HFF-Myc (cell line): ENCODE results near the gene CAMK2N2.

Experiments used
- DNase-seq: peaks from one replicate; pipeline ENCODE4 v3.0.0-alpha.2; 2011; ENCODE audit warnings: low read depth; ENCODE audit errors: extremely low read depth
- H3K4me3 ChIP-seq: replicated peaks from 2 replicates; pipeline ENCODE4 v1.5.1; 2011; ENCODE audit warnings: low read depth, mild to moderate bottlenecking, control low read depth, low read length
- TF ChIP-seq, protein P1 (sequence below): IDR thresholded peaks from 2 replicates; pipeline ENCODE4 v1.5.1; 2012; ENCODE audit warnings: mild to moderate bottlenecking, low read depth, low read length, control low read depth; ENCODE audit errors: missing control alignments

CAMK2N2 gene

DNA sequence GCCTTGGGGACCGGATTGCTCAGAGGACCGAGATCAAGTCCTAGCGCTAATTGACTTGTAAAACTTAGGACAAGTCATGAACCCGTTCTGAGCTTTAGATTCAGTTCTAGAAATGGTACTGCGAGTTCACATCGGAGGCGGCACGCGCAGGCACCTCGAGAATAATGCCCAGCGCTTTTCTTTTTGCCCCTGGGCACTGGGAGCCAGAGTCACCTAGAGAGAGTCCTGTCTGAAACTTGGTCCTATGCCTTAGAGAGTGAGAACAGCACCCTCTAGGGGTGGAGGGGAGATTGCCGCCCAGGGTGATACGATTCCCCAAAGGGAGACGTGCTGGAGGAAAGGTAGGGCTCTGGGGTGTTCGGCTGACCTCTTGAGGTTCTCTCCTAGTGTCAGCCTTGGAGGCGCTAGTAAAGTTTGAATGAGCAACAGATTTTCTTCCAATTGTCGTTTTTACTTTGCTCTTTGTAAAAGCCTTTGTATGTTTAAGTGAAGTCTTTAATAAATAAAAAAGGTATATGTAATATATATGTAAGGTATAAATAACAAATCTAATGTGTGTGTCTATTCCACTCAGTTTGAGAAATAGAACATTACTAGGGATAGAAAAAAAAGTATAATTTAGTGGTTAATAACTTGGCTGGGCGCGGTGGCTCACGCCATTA, 11.1 kb downstream of the CAMK2N2 start:
- TF ChIP-seq, protein P1, sequence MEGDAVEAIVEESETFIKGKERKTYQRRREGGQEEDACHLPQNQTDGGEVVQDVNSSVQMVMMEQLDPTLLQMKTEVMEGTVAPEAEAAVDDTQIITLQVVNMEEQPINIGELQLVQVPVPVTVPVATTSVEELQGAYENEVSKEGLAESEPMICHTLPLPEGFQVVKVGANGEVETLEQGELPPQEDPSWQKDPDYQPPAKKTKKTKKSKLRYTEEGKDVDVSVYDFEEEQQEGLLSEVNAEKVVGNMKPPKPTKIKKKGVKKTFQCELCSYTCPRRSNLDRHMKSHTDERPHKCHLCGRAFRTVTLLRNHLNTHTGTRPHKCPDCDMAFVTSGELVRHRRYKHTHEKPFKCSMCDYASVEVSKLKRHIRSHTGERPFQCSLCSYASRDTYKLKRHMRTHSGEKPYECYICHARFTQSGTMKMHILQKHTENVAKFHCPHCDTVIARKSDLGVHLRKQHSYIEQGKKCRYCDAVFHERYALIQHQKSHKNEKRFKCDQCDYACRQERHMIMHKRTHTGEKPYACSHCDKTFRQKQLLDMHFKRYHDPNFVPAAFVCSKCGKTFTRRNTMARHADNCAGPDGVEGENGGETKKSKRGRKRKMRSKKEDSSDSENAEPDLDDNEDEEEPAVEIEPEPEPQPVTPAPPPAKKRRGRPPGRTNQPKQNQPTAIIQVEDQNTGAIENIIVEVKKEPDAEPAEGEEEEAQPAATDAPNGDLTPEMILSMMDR: peak; percentile 97

DNA sequence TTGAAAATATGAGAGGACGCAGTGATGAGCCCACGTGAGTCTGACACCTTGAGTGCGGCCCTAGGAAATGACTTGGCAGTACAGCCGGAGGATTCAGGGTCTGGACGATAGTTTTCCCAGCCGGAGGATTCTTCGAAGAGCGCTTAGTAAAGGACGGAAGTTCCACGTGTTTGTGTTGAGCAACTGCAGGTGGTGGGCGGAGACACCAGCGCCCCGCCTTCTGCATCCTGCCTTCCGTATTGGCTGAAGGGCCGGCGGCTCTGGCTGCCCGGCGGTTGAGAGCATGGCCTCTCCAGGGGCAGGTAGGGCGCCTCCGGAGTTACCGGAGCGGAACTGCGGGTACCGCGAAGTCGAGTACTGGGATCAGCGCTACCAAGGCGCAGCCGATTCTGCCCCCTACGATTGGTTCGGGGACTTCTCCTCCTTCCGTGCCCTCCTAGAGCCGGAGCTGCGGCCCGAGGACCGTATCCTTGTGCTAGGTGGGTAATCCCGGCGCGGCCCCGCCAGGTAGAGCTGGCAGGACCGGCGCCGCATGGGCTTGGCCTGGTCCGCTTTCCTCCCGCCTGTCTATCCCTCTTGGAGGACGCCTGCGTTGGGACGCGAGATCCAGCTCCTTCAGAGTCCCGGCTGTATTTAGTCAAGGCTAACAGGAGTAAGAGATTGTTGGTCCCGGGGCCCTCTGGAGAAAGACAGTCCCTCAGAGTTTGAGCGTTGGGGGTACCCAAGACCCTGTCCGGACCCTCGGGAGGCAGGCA, 11.8 kb downstream of the CAMK2N2 start, which contains the start of gene EEF1AKMT4:
Gene EEF1AKMT4, plus strand, starts transcription at position 261 of the 755 bp plus-strand sequence. Its CDS starts 23 bp downstream, at position 284.
- peak; percentile 97 for DNase-seq
- TF ChIP-seq, protein P1: peak; percentile 42
- H3K4me3 ChIP-seq: peak within 1 kb of the TSS; percentile 99

More for the DNA sequence above, 11.1 kb downstream of the CAMK2N2 start:
- DNase-seq: peak; percentile 84
- peak overlapping the region; percentile 99 for H3K4me3 ChIP-seq

DNA sequence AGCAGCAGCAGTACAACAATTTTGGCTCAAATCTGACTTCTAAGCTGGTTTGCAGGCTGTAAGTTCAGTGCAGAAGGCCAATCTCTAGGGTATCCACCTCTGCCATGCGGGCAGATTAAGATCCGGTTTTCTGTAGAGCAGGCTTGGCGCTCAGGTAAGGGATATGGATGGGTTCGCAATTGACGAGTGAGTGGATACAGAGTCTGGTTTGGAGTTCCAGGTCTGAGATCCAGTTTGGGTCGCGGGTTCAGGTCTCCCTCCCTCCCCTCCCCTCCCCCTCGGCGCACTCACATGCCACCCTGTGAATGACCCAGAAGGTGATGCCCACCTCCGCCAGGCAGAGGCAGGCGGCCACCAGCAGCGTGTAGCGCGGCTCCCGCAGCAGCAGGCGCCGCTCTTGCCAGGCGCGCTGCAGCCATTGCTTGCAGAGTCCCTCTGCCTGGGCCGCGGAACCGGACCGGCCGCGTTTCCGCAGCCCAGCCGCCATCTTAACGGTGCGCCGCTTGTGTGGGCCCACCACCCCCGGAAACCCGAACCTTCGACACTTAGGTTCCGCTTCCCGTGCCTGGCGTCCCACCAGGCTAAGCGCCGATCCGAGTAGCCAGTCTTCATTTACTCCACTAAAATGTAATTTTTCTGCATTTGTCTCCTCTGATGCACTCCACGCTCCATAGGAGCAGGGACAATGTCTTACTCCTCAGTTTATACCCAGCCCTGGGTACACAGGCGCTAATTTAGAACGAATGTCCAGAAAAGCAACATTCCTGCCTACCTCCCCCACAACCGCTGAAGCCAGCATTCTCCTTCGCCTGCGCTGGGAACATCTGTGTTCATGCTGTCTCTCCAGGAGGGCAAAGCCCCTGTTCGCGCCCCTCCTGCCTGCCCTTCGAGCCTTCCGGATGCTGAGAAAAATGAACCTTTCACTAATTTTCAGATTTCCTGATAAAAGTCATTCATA, 12.6 kb downstream of the CAMK2N2 start, which contains the start of gene ALG3:
Gene ALG3, minus strand, starts transcription at position 509 of the 958 bp plus-strand sequence. Its CDS starts 22 bp downstream, at position 487.
- TF ChIP-seq, protein P1: no peak
- no peak for DNase-seq
- peak within 1 kb of the TSS; percentile 99 for H3K4me3 ChIP-seq

- no peak for DNase-seq
- TF ChIP-seq, protein P1: no peak
- no peak overlapping the region for H3K4me3 ChIP-seq
Measured at GRCh38 chr3:184242297-184242685, 19.1 kb downstream of the CAMK2N2 start.

DNA sequence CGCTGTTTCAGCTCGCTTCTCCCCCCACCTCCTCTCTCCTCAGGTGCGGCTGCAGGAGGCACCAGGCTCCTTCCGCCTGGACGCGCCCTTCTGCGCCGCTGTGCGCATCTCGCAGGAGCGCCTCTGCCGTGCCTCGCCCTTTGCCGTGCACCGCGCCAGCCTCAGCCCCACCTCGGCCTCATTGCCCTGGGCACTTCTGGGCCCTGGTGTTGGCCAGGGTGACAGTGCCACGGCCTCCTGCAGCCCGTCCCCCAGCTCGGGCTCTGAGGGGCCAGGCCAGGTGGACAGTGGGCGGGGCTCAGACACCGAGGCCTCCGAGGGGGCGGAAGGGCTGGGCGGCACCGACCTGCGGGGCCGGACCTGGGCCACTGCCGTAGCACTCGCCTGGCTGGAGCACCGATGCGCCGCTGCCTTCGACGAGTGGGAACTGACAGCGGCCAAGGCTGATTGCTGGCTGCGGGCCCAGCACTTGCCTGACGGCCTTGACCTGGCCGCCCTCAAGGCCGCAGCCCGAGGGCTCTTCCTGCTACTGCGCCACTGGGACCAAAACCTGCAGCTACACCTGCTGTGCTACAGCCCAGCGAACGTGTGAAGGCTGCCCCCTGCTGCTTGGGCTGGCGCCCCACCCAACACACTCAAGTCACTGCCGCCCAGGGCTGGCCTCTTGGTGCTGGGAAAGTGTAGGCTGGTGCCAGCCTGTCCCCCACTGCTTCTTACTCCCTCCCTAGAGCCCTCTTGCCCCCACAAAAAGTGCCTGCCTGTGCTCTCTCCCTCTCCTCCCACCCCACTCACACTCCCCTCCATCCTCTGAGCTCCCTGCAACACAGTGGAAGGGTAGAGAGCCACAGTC, 19.7 kb downstream of the CAMK2N2 start:
- TF ChIP-seq, protein P1: peak; percentile 46
- H3K4me3 ChIP-seq: no peak overlapping the region
- no peak for DNase-seq

DNA sequence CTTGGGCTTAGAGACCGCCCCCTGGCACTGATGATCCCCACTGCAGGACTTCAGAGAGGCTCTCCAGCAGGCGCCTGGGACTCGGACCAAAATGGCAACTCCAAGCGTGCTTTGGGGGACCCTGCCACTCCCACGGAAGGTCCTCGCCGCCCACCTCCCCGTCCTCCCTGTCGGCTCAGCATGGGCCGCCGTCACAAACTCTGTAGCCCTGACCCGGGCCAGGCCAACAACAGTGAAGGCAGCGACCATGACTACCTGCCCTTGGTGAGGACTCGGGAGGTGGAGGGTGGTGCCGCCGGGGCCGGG, 20.3 kb downstream of the CAMK2N2 start:
- DNase-seq: no peak
- no peak overlapping the region for H3K4me3 ChIP-seq
- TF ChIP-seq, protein P1: no peak
